ENCODE results near the gene MGP.

Gene MGP

GRCh38 chr12:14930299-14930698 is 44.6 kb upstream of the MGP start:
- no peak for ATAC-seq (ENCODE audit: low read depth)
- Histone ChIP-seq H3K4me3 (ENCODE audit: severe bottlenecking) (no peak overlapping the region), H3K9me3 (ENCODE audit: severe bottlenecking) (no peaks in the 10 kb centered on the region), H3K27ac (ENCODE audit: poor library complexity, severe bottlenecking) (no peak overlapping the region), H3K4me1 (ENCODE audit: insufficient read depth, poor library complexity, severe bottlenecking) (peaks cover 8% of the 10 kb centered on the region), H3K36me3 (ENCODE audit: low read depth) (no peaks in the 10 kb centered on the region), H3K27me3 (ENCODE audit: insufficient read depth, poor library complexity, severe bottlenecking) (no peaks in the 10 kb centered on the region)
- no peak for TF ChIP-seq CTCF (IDR thresholded peaks at IDR 0.05; ENCODE audit: poor library complexity, severe bottlenecking)
- DNase-seq (ENCODE audit: low spot score) = no peak

- no peaks in the 10 kb centered on the region for H3K27me3 ChIP-seq (ENCODE audit: insufficient read depth, poor library complexity, severe bottlenecking)
- H3K27ac ChIP-seq (ENCODE audit: poor library complexity, severe bottlenecking) = no peak overlapping the region
- peaks cover 8% of the 10 kb centered on the region for H3K4me1 ChIP-seq (ENCODE audit: insufficient read depth, poor library complexity, severe bottlenecking)
- ATAC-seq (ENCODE audit: low read depth) (peak; percentile 68), DNase-seq (ENCODE audit: low spot score) (no peak)
- TF ChIP-seq CTCF (IDR thresholded peaks at IDR 0.05; ENCODE audit: poor library complexity, severe bottlenecking) = no peak
- no peak overlapping the region for H3K4me3 ChIP-seq (ENCODE audit: severe bottlenecking)
- no peaks in the 10 kb centered on the region for H3K9me3 ChIP-seq (ENCODE audit: severe bottlenecking)
- no peaks in the 10 kb centered on the region for H3K36me3 ChIP-seq (ENCODE audit: low read depth)
Measured at GRCh38 chr12:14928931-14929330, 43.3 kb upstream of the MGP start.

- no peak overlapping the region for H3K27ac ChIP-seq (ENCODE audit: poor library complexity, severe bottlenecking)
- peaks cover 8% of the 10 kb centered on the region for H3K4me1 ChIP-seq (ENCODE audit: insufficient read depth, poor library complexity, severe bottlenecking)
- H3K4me3 ChIP-seq (ENCODE audit: severe bottlenecking) = no peak overlapping the region
- no peak for TF ChIP-seq CTCF (IDR thresholded peaks at IDR 0.05; ENCODE audit: poor library complexity, severe bottlenecking)
- DNase-seq (ENCODE audit: low spot score) (no peak), ATAC-seq (ENCODE audit: low read depth) (no peak)
- H3K9me3 ChIP-seq (ENCODE audit: severe bottlenecking) = no peaks in the 10 kb centered on the region
- H3K36me3 ChIP-seq (ENCODE audit: low read depth) = no peaks in the 10 kb centered on the region
- H3K27me3 ChIP-seq (ENCODE audit: insufficient read depth, poor library complexity, severe bottlenecking) = no peaks in the 10 kb centered on the region
Measured at GRCh38 chr12:14927267-14927666, 41.6 kb upstream of the MGP start.

GRCh38 chr12:14924541-14924940 is 38.9 kb upstream of the MGP start:
- peaks cover 7% of the 10 kb centered on the region for H3K4me1 ChIP-seq (ENCODE audit: insufficient read depth, poor library complexity, severe bottlenecking)
- no peak for TF ChIP-seq CTCF (IDR thresholded peaks at IDR 0.05; ENCODE audit: poor library complexity, severe bottlenecking)
- no peaks in the 10 kb centered on the region for H3K9me3 ChIP-seq (ENCODE audit: severe bottlenecking)
- ATAC-seq (ENCODE audit: low read depth) (no peak), DNase-seq (ENCODE audit: low spot score) (no peak)
- no peaks in the 10 kb centered on the region for H3K36me3 ChIP-seq (ENCODE audit: low read depth)
- H3K4me3 ChIP-seq (ENCODE audit: severe bottlenecking) = no peak overlapping the region
- H3K27me3 ChIP-seq (ENCODE audit: insufficient read depth, poor library complexity, severe bottlenecking) = no peaks in the 10 kb centered on the region
- no peak overlapping the region for H3K27ac ChIP-seq (ENCODE audit: poor library complexity, severe bottlenecking)

- no peak for TF ChIP-seq CTCF (IDR thresholded peaks at IDR 0.05; ENCODE audit: poor library complexity, severe bottlenecking)
- ATAC-seq (ENCODE audit: low read depth) (no peak), DNase-seq (ENCODE audit: low spot score) (no peak)
- Histone ChIP-seq H3K36me3 (ENCODE audit: low read depth) (no peaks in the 10 kb centered on the region), H3K9me3 (ENCODE audit: severe bottlenecking) (no peaks in the 10 kb centered on the region), H3K4me3 (ENCODE audit: severe bottlenecking) (no peak overlapping the region), H3K27ac (ENCODE audit: poor library complexity, severe bottlenecking) (no peak overlapping the region), H3K4me1 (ENCODE audit: insufficient read depth, poor library complexity, severe bottlenecking) (peaks cover 2% of the 10 kb centered on the region), H3K27me3 (ENCODE audit: insufficient read depth, poor library complexity, severe bottlenecking) (no peaks in the 10 kb centered on the region)
Measured at GRCh38 chr12:14923944-14924343, 38.3 kb upstream of the MGP start.

Measured in RWPE2 (cell line).